OCI-M1 (cell line): ENCODE measurements around the gene SLC19A1.
"Not testable (repeated sequence)": the region's sequence is repeated elsewhere in the genome, so short reads cannot be mapped to it uniquely, and the experiment has no call there.

Source experiments
- DNase-seq: peaks from one replicate; lab custom pipeline; 2025; lab: John Stamatoyannopoulos, UW

The SLC19A1 gene

DNA sequence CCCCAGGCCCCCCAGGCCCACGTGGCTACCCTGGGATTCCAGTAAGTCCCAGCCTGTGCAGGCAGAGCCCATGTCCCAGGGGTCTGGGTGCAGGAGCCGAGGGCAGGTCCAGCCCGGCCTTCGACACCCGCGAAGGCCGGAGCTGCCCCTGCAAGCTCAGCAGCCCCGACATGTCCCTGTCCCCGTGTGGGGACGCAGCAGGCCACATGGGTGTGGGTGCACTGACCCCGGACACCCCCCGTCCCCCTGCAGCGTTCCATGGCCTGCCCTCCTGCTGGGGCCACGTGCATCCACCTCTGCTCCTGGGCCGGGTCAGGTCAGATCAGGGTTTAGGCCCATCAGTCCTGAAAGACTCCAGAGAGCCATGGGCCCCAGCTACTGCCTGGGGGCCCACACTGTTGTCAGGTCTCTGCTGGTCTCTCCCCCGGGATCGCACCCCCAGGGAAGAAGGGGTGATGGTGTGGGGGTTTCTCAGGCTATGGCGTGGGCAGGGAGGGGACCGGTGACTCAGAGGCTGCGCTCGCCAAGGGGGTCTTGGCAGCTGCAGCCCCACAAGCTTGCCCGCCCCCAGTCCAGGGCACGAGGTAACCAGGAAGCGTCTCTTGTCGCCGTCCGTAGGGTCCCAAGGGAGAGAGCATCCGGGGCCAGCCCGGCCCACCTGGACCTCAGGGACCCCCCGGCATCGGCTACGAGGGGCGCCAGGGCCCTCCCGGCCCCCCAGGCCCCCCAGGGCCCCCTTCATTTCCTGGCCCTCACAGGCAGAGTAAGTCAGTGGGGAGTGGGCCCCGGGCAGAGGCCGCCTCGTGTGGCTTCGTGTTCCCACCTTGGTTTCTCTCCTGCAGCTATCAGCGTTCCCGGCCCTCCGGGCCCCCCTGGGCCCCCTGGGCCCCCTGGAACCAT, 37.5 kb downstream of the SLC19A1 start:
- no peak for DNase-seq

DNA sequence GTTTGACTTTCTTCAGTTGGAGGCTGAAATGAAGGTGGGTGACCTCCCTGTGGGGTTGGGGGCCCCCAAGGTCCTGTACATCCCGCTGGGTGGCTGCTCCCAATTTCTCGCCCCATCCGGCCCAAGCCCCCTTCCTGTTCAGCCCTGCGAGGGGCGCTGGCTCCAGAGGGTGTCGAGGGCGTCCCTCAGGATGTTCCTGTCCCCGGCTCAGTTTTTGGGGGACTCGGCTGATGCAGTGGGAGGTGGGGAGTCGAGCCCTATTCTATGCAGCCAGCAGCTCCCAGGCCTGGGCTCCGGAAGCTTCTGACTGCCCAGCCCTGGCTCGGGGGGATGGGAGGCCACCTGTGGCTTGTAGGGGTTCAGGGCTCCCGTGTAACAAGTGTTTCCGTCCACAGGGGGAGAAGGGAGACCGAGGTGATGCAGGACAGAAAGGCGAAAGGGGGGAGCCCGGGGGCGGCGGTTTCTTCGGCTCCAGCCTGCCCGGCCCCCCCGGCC, 38.2 kb downstream of the SLC19A1 start:
- no peak for DNase-seq

DNA sequence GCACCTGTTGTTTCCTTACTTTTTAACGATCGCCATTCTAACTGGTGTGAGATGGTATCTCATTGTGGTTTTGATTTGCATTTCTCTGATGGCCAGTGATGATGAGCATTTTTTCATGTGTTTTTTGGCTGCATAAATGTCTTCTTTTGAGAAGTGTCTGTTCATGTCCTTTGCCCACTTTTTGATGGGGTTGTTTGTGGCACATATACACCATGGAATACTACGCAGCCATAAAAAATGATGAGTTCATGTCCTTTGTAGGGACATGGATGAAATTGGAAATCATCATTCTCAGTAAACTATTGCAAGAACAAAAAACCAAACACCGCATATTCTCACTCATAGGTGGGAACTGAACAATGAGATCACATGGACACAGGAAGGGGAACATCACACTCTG, 39.0 kb downstream of the SLC19A1 start:
- not testable (repeated sequence) for DNase-seq

DNA sequence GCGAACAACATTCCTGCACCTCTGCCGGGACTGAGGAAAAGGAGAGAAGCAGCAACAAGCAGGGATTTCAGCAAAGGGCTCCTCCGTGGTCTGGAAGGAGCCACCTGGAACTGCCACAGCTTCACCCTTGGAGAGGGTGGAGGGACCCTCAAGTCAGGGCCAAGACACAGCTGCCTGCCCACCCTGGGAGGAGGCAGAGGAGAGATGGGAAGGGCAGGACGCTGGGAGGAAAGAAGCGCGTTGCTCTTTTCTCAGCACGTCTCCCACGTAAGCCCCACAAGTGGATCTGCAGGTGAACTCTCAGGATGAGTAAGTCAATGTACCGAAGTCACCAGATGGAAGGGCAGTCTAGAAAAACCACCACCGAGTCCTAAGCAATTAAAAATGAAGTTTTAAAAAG, 39.6 kb downstream of the SLC19A1 start:
- no peak for DNase-seq

DNA sequence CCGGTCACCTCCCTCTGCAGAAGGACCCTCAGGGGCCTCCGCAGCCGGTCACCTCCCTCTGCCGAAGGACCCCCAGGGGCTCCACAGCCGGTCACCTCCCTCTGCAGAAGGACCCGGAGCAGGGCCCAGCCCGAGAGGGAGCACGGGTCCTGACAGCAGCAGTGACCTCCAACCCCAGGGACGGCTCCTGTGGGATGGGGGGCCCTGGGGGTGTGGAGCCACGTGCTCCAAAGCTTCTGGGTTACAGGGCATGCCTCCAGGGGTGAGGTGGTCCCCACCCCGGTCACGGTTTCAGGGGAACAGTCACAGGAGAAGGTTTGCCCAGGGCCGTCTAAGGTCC, 40.3 kb downstream of the SLC19A1 start:
- DNase-seq, result no peak

DNA sequence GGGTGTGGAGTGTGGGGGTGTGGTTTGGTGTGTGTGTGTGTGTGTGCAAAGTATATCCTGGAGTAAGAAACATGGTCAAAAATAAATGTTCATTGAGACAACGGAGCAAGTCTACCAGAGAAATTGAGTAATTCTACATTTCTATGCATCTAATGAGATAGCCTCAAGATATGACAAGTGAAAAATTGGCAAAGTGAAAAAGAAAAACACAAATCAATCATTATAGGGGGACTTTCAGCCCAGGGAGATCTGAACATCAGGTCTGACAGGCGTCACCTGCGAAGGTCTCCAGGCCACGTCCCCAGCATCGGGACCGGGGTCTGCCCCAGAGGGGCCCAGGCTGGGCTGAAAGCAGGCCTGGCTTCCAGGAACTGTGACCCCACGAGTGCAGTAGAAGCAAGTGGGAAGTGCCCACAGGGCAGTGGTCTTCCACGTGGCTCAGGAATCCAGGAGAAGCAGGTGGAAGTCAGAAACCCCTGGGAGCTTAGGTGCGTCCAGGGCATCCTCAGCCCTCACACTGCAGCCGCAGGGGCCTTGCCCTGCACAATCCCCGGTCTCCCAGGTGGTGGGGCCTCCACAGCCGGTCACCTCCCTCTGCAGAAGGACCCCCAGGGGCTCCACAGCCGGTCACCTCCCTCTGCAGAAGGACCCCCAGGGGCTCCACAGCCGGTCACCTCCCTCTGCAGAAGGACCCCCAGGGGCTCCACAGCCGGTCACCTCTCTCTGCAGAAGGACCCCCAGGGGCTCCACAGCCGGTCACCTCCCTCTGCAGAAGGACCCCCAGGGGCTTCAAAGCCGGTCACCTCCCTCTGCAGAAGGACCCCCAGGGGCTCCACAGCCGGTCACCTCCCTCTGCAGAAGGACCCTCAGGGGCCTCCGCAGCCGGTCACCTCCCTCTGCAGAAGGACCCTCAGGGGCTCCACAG, 40.9 kb downstream of the SLC19A1 start:
- not testable (repeated sequence) for DNase-seq

DNA sequence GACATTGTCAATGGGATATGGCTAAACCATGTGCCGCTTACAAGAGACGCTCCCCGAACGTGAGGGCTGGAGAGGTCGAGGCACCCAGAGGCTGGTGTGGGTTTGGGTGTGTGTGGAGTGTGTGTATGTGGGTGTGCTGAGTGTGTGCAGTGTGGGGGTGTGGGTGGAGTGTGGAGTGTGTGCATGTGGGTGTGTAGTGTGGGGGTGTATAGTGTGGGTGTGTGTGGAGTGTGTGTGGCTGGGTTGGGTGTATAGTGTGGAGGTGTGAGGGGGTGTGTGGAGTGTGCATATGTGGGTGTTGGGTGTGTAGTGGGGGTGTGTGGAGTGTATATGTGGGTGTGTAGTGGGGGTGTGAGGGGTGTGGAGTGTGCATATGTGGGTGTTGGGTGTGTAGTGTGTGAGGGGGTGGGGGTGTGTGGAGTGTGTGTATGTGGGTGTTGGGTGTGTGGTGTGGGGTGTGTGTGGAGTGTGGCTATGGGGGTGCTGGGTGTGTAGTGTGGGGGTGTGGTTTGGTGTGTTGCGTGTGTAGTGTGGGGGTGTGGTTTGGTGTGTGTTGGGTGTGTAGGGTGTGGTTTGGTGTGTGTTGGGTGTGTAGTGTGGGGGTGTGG, 42.2 kb downstream of the SLC19A1 start:
- no peak for DNase-seq

DNA sequence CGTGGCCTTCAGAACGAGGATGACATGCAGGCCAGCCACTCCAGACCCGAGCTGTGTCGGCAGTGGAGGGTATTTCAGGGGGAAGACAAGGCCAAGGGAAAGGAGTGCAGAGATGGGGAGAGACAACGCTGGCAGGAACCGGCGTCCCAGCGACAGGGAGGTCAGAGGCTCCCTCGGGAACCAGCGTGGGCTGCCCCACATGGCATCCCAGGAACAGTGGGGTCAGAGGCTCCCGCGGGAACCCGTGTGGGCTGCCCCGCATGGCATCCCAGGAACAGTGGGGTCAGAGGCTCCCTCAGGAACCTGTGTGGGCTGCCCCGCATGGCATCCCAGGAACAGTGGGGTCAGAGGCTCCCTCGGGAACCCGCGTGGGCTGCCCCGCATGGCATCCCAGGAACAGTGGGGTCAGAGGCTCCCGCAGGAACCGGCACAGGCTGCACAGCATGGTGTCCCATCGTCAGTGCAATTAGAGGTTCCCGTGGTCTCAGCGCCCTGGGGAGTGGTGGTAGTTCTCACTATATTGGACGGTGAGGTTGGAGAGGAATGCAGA, 43.0 kb downstream of the SLC19A1 start:
- DNase-seq, result no peak

DNA sequence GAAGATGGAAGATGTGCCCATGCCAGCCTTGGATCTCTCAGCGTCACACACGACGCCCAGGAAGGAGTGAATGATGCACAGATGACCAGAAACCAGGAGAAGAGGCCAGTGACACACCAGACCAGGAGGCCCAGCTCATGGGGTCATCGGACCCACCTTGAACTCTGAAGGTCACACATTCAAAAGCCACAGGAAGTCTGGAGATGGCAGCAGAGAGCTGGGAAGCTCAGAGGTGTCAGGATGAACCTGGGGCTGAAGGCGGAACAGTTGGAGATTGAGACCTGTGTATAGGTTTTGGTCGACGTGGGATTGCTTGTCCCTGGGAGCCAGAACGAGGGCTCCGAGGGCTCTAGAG, 43.6 kb downstream of the SLC19A1 start:
- DNase-seq, result no peak

DNA sequence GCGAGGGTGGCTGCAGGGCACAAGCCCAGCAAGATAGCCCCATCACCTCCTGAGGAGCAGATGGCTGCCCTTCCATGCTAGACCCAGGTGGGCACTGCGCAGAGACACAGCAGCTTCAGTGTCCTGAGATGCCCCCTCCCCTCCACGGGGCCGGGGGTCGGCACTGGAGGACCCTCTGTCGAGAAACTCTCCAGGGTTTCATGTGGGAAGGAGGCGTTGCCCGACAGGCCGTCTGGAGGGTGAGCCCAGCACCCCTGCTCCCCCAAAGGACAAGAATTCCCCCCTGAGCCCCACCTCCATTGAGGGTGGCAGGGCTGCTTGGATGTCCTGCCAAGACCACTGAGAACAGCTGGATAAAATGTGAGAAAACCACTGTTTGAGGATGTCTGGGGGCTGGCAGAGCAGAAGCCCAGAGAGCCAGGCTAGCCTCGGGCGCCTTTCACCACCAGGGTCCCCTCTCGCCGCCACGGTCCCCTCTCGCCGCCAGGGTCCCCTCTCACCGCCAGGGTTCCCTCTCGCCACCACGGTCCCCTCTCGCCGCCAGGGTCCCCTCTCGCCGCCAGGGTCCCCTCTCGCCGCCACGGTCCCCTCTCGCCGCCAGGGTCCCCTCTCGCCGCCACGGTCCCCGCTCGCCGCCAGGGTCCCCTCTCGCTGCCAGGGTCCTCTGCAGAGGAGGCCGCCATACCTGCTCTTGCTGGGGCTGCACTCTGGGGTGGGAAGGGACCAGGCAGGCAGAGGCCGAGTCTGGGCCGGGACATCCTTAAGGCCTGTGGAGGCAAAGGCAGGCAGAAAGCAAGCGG, 44.2 kb downstream of the SLC19A1 start:
- no peak for DNase-seq

DNA sequence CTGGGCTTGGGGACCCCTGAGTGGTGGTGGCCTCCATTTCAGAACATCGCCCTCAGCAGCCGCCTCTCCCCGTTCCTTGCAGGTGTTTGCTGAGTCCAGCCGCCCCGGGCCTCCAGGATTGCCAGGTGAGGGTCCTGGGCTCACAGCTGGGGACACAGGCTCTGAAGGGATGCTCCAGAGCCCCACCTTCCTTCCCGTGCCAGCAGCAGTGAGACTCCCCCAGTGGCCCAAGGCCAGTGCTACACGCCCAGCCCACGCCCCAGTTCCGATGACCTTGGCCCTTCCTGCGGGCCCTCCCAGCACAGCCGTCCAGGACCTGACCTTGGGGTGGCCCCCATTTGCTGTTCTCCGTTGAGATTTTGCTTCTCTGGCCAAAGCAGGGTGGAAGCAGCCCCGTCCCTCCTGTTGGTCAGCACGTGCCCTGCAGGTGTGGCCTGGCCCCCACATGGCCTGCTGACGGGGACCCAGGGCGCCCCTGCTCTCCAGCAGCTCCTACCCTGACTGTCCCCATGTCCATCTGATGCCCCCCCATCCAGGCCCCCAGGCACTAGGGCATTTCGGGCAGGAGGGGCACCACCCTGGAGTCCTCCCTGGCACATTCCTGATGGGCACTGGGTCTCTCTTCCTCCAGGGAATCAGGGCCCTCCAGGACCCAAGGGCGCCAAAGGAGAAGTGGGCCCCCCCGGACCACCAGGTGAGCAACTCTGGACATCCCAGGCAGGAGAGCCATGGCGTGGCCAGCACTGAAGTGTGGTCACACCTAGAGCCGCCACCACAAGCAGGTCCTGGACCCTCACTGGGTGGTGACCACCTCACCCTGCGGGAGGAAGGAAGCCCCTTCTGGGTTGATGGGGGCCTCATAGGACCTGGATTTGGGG, 45.0 kb downstream of the SLC19A1 start:
- DNase-seq, result no peak

DNA sequence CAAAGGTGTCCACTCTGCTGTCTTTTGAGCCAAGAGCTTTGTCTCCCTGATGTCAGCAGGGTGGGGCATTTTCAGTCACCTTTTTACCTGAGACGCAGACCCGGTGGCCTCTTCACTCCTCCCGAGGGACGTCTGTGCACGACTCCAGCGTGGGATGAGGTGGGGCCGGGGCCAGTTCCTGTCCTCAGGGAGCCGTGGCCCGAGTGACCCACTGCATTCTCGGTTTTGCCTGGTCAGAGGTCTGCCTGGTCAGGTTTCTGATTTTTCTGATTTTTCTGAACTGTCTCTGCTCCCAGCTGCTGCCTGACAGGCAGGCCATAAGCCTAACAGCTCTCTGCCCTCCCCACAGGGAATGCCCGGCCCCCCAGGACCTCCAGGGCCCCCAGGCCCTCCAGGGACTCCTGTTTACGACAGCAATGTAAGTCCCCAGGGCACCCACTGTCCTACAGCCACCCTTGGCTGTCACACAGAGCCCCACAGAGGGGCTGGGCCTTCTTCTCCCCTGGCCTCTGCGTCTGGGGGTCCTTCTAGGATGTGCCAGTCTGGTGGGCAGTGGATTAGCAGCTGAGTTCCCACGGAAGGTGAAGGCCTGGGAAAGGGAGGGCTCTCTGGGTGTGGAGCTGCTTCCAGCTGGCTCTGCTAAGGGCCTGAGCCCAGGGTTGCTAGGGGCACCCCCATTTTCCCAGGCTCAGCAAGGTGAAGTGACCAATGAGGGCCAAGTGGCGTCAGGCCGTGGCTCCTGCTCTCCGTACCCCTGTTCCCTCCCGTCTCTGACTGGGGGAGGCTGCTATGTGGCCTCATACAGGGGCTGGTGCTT, 45.9 kb downstream of the SLC19A1 start:
- no peak for DNase-seq

DNA sequence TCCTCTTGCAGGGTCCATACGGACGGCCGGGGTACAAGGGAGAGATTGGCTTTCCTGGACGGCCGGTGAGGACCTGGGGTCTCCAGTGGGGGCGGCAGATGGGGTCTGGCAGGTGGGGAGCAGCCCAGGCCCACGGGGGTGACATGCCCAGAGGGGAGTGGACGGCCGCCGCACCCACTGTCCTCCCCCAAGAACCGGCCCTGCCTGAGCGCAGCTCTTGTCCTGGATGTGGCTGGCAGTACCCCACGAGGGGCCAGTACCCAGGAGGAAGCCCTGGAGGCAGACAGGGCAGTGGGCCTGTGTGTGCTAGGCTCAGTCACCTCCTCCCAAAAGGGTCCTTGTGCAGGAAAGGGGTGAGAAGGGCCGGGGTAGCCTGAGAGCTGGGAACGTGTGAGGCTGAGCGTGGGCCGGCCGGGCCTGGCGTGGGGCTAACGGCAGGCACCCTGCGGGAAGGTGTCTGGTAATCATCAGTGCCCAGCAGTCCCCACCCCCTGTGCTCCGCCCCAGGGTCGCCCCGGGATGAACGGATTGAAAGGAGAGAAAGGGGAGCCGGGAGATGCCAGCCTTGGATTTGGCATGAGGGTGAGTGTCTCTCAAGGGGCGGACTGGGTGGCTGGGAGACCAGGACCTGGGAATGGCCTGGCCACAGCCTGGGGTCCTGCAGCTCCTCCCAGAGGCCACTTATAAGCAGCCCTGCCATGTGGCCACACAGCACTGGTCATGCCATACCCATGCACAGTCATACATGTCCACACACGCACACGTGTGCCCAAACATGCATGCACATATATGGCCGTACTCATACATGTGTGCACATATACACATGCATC, 47.2 kb downstream of the SLC19A1 start:
- no peak for DNase-seq

DNA sequence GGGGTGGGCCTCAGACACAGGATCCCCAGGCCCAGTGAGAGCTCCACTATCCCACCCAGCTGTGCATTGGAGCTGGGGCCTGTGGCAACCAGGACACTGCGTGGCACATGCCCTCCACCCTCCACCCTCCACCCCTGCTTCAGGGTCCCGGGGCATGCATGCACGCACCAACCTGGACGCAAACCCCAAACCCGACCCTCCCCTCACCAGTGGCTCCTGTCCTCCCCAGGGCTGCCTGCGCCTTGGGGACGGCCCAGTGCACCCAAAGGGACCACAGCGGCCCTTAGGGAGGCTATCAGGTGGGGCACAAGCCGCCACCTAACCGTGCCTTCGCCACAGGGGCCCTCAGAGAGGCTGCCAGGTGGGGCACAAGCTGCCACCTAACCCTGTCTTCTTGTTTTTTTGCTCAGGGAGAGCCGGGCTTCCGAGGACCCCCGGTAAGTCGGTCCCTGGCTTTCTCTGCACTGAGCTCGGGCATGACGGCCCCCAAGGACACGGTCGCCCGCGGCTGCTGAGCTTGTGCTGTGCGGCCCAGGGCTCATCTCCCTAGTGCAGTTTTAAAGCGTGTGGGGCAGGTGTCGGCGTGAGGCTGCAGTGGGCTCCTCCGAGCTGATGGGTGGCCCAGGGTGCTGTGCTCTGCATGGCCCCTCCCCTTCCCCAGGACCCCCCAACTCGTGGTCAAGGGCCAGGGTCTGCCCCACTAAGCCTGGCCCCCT, 47.9 kb downstream of the SLC19A1 start:
- no peak for DNase-seq

DNA sequence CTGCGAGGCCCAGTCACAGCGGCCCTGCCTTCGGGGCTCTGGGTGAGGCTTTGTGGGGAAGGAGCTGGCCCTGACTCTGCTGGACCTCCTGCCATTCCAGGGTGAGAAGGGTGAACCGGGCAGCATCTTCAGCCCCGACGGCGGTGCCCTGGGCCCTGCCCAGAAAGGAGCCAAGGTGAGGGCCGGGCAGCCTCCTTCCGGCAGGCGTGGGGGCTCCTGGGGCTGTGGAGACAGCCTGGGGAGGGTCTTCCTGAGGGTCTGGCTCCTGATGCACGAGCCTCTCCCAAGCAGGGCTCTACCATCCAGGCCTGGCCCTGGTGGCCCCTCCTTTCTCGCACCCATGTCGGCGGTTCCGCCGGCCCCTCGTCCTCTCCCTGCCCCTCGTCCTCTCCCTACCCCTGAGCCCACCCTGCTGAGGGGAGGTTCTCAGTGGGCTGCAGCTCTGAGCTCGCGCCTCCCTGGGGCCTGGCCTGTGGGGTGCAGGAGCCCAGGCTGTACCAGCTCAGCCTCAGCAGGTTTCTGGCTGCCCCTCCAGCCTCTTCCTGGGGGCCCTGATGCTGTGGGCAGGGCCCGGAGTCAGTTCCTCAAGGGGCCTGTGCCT, 48.7 kb downstream of the SLC19A1 start:
- DNase-seq, result no peak

DNA sequence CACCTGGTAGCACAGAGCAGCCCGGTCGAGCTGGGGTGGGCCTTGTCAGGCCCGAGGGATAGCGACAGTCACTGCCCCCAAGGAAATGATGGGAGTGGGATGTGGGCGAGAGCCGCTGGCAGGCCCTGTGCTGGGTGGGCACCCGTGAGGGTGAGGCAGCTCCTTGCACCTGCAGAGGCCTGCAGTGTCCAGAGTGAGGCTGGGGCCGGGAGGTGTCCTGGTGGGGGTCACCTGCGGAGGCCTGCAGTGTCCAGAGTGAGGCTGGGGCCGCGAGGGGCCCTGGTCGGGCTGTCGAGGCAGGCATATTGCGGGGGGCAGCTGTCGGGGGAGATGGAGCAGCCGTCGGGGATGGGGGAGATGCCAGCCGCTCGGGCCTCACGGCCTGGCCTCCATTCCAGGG, 49.5 kb downstream of the SLC19A1 start:
- DNase-seq, result no peak

DNA sequence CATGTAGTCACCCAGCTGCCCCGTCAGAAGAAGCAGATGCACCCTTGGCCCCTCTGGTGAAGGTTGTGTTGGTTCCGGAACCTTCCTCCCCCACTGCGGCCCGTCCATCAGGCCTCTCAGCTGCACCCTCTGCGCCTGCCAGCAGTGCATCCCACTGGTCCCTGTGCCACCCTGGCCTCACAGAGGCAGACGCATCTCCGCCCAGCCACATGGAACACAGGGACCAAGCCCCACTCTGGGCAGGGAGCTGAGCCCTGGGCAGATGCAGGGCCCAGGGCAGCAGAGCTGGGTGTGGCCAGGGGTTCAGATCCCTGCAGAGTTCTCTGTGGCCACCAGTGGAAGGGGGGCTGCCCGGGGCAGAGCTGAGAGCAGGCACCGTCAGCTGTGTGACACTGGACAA, 50.6 kb downstream of the SLC19A1 start:
- no peak for DNase-seq

DNA sequence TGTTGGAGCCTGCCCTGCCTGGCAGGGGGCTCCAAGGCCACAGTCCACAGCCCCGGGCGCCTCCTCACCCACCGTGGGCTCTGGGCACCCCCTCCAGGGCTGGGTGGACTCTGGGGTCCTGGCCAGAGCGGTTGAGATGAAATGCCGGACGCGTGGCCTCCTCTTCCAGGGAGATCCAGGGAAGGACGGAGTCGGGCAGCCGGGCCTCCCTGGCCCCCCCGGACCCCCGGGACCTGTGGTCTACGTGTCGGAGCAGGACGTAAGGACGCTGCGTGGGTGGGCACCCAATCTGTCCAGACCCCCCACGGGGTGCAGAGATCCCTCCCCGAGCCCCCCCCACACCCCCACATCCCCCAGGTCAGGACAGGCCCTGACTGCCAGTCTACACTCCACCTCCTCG, 51.2 kb downstream of the SLC19A1 start:
- no peak for DNase-seq
